Loucy (cell line): Measurements from ENCODE around the gene SUSD3.

Experiments
- H2AFZ ChIP-seq: fragments of 200-600 bp; sonication (generic); 2 replicates; pipeline ENCODE4 v1.6.0; 2016; ENCODE audit warnings: antibody characterized with exemption, mild to moderate bottlenecking, low read length, moderate library complexity
- H3F3A ChIP-seq: fragments of 200-600 bp; 2 replicates; pipeline ENCODE4 v1.6.0; 2016; ENCODE audit warnings: antibody characterized with exemption, low read depth, mild to moderate bottlenecking
- H3K27me3 ChIP-seq: fragments of 200-600 bp; sonication (generic); 2 replicates; pipeline ENCODE4 v1.6.1; 2014; ENCODE audit warnings: low read length, mild to moderate bottlenecking; ENCODE audit not compliant: insufficient read depth, poor library complexity, severe bottlenecking
- H3K36me3 ChIP-seq: fragments of 200-600 bp; sonication (generic); 2 replicates; pipeline ENCODE4 v1.6.1; 2016; ENCODE audit warnings: low read length; ENCODE audit not compliant: insufficient read depth
- H3K4me1 ChIP-seq: fragments of 200-600 bp; sonication (generic); 2 replicates; pipeline ENCODE4 v1.5.1; 2014; ENCODE audit warnings: low read length, mild to moderate bottlenecking; ENCODE audit not compliant: insufficient read depth, poor library complexity, severe bottlenecking
- H3K4me2 ChIP-seq: fragments of 200-600 bp; sonication (generic); 2 replicates; pipeline ENCODE4 v1.6.0; 2014; ENCODE audit warnings: antibody characterized with exemption, low read length, low read depth, mild to moderate bottlenecking; ENCODE audit not compliant: poor library complexity, severe bottlenecking
- H3K4me3 ChIP-seq: fragments of 200-600 bp; sonication (generic); 2 replicates; pipeline ENCODE4 v1.5.1; 2014; ENCODE audit warnings: low read length, mild to moderate bottlenecking, mixed read lengths; ENCODE audit not compliant: poor library complexity, severe bottlenecking
- H3K79me2 ChIP-seq: fragments of 200-600 bp; sonication (generic); 2 replicates; pipeline ENCODE4 v1.6.1; 2014; ENCODE audit warnings: low read length; ENCODE audit not compliant: insufficient read depth
- H3K9ac ChIP-seq: fragments of 200-600 bp; sonication (generic); 2 replicates; pipeline ENCODE4 v1.6.0; 2014; ENCODE audit warnings: mild to moderate bottlenecking, low read depth, low read length, moderate library complexity; ENCODE audit not compliant: poor library complexity, severe bottlenecking
- H3K9me2 ChIP-seq: fragments of 200-600 bp; sonication (generic); replicated peaks from 2 replicates; pipeline ENCODE4 v1.6.1; 2016; ENCODE audit warnings: low read depth, low read length, mixed read lengths
- H3K9me3 ChIP-seq: fragments of 200-600 bp; sonication (generic); 2 replicates; pipeline ENCODE4 v1.6.1; 2014; ENCODE audit warnings: mild to moderate bottlenecking, antibody characterized with exemption, low read length, low read depth; ENCODE audit not compliant: insufficient read depth
- H4K20me1 ChIP-seq: fragments of 200-600 bp; sonication (generic); 2 replicates; pipeline ENCODE4 v1.6.0; 2014; ENCODE audit warnings: antibody characterized with exemption, low read length, mild to moderate bottlenecking; ENCODE audit not compliant: insufficient read depth, poor library complexity, severe bottlenecking
- EZH2phosphoT487 ChIP-seq: fragments of 200-600 bp; IDR thresholded peaks from 2 replicates; pipeline ENCODE4 v1.6.1; 2018; ENCODE audit warnings: antibody characterized with exemption, mild to moderate bottlenecking, moderate library complexity, borderline replicate concordance
- TF ChIP-seq, protein P1 (sequence below): fragments of 200-600 bp; sonication (generic); conservative IDR thresholded peaks from 2 replicates; pipeline ENCODE4 v1.5.1; 2014; ENCODE audit warnings: mild to moderate bottlenecking, antibody characterized with exemption, low read length

The SUSD3 gene

DNA sequence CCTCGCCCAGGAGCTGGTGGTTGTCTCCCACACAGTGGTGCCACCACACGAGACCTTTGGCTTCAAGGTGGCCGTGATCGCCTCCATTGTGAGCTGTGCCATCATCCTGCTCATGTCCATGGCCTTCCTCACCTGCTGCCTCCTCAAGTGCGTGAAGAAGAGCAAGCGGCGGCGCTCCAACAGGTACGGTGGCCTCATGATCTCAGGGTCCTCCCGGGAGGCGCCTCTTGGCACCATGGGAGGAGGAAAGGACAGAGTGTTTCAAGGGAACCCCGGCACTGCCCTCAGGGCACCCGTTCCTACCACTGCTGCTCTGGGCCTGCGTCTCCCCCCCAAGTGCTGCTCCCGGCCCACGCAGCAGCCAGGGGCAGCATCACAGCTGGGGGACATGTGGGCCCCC, 19.3 kb downstream of the SUSD3 start:
- Histone ChIP-seq H3K4me3 (no peak overlapping the region), H3K9me3 (no peaks in the 10 kb centered on the region), H3K4me1 (peaks cover 16% of the 10 kb centered on the region), H4K20me1 (no peaks in the 10 kb centered on the region), H3K9ac (no peak overlapping the region), H3K36me3 (no peaks in the 10 kb centered on the region), H2AFZ (no peak overlapping the region), H3K9me2 (no peaks in the 10 kb centered on the region), H3F3A (no peaks in the 10 kb centered on the region), H3K27me3 (no peaks in the 10 kb centered on the region), H3K79me2 (no peaks in the 10 kb centered on the region), H3K4me2 (no peak overlapping the region)
- TF ChIP-seq, protein P1, sequence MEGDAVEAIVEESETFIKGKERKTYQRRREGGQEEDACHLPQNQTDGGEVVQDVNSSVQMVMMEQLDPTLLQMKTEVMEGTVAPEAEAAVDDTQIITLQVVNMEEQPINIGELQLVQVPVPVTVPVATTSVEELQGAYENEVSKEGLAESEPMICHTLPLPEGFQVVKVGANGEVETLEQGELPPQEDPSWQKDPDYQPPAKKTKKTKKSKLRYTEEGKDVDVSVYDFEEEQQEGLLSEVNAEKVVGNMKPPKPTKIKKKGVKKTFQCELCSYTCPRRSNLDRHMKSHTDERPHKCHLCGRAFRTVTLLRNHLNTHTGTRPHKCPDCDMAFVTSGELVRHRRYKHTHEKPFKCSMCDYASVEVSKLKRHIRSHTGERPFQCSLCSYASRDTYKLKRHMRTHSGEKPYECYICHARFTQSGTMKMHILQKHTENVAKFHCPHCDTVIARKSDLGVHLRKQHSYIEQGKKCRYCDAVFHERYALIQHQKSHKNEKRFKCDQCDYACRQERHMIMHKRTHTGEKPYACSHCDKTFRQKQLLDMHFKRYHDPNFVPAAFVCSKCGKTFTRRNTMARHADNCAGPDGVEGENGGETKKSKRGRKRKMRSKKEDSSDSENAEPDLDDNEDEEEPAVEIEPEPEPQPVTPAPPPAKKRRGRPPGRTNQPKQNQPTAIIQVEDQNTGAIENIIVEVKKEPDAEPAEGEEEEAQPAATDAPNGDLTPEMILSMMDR, result no peak
- TF ChIP-seq EZH2phosphoT487, result no peak

DNA sequence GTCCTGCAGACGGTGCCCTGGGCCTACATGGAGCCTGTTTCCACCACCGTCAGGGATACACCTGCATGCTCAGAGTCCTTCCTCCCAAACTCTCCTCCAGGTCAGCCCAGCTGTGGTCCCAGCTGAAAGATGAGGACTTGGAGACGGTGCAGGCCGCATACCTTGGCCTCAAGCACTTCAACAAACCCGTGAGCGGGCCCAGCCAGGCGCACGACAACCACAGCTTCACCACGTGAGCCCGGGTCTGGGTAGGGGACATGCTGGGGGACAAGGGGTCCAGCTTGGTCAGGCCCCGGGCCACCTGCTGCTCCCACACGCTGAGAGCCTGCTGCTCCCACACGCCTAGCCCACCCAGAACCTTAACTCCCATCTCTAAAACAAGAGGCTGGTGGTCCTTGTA, 20.9 kb downstream of the SUSD3 start:
- Histone ChIP-seq H2AFZ (no peak overlapping the region), H4K20me1 (no peaks in the 10 kb centered on the region), H3K9ac (no peak overlapping the region), H3K9me3 (no peaks in the 10 kb centered on the region), H3K9me2 (no peaks in the 10 kb centered on the region), H3K4me3 (no peak overlapping the region), H3K27me3 (no peaks in the 10 kb centered on the region), H3K4me2 (no peak overlapping the region), H3F3A (no peaks in the 10 kb centered on the region), H3K36me3 (no peaks in the 10 kb centered on the region), H3K4me1 (peaks cover 30% of the 10 kb centered on the region), H3K79me2 (no peaks in the 10 kb centered on the region)
- TF ChIP-seq, protein P1, result no peak
- no peak for TF ChIP-seq EZH2phosphoT487

DNA sequence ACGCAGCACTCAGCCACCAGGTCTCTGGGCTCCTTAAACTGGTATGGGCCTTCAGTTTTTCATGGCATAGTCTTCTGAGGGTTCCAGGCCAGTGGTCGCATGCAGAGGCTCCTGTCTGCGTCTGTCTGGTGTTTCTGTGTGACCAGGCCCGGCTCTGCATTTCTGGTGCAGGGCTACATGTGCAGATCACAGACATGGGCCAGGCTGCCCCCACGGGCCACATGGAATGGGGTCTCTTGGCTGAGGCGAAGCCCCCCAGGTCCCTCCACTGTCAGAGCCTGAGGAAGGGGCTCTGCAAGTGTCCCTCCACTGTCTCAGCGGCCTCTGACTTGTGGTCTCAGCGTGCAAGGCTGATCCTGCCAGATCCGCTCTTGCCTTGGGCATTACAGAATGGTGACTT, 21.9 kb downstream of the SUSD3 start:
- H3K4me1 ChIP-seq, result peaks cover 36% of the 10 kb centered on the region
- no peaks in the 10 kb centered on the region for H3K9me2 ChIP-seq
- no peak overlapping the region for H3K9ac ChIP-seq
- H3F3A ChIP-seq, result no peaks in the 10 kb centered on the region
- TF ChIP-seq, protein P1, result no peak
- TF ChIP-seq EZH2phosphoT487, result no peak
- H4K20me1 ChIP-seq, result no peaks in the 10 kb centered on the region
- no peak overlapping the region for H2AFZ ChIP-seq
- H3K36me3 ChIP-seq, result no peaks in the 10 kb centered on the region
- H3K79me2 ChIP-seq, result no peaks in the 10 kb centered on the region
- H3K4me3 ChIP-seq, result no peak overlapping the region
- H3K9me3 ChIP-seq, result no peaks in the 10 kb centered on the region
- no peaks in the 10 kb centered on the region for H3K27me3 ChIP-seq
- H3K4me2 ChIP-seq, result no peak overlapping the region
